Sigmoid colon (tissue), 4 donors: ENCODE data around the gene GPC6.

Experiments
- CTCF ChIP-seq, 4 experiments: fragments of 450-650 bp in 3 of 4; fragments of 200-600 bp in 1 of 4; IDR thresholded peaks; one replicate each; pipeline ENCODE4 v1.5.1; 2016 to 2019; ENCODE audit warnings: antibody characterized with exemption in 4 of 4, mild to moderate bottlenecking in 3 of 4, moderate library complexity in 2 of 4
- EP300 ChIP-seq, 4 donors: sonication (generic); formaldehyde crosslinking; IDR thresholded peaks; one replicate each; pipeline ENCODE4 v1.6.1; 2017; ENCODE audit warnings: antibody characterized with exemption in 4 of 4
- POLR2A ChIP-seq, 2 donors: fragments of 450-650 bp; IDR thresholded peaks; one replicate each; pipeline ENCODE4 v1.6.1; 2016; ENCODE audit warnings: antibody characterized with exemption in 2 of 2, mild to moderate bottlenecking in 2 of 2, moderate library complexity in 2 of 2

DNA sequence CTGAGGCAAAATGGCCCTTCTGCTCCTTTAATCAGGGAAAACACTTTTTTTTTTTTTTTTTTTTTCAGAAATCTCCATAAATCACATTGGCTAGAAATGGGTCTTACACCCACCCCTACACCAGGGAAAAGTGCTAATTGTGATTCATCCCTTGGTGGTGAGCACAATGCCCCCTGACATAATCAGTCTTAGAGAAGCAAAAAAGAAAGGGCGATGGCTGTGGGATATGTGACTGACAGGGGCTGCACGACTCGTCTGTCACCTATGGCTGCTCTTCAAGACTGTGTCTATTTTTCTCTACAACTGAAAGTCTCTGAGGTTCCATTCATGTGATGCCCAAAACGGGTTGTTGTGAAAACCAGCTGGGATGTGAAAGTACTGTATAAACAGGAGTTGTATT lies 3.6 kb upstream of the GPC6 start:
- TF ChIP-seq POLR2A (IDR thresholded peaks at IDR 0.05) (no peak), CTCF (IDR thresholded peaks at IDR 0.05) (no peak), EP300 (IDR thresholded peaks at IDR 0.05) (no peak)
